ENCODE data around the gene SKIDA1.

SKIDA1 gene

GRCh38 chr10:21511946-21512572 is 13.4 kb downstream of the SKIDA1 start:
- Histone ChIP-seq H3K79me2 (ENCODE audit: insufficient read depth, low read depth) (no peaks in the 10 kb centered on the region), H2AFZ (ENCODE audit: low read depth) (no peak overlapping the region), H3K4me1 (ENCODE audit: low read depth, poor library complexity, severe bottlenecking) (peaks cover 9% of the 10 kb centered on the region)

GRCh38 chr10:21511095-21511570 is 14.3 kb downstream of the SKIDA1 start:
- H3K36me3 ChIP-seq (ENCODE audit: insufficient read depth) = no peaks in the 10 kb centered on the region
- peaks cover 7% of the 10 kb centered on the region; the same call in 1 of the 2 replicates for H3K27me3 ChIP-seq (ENCODE audit: insufficient read depth, low read depth)
- no peaks in the 10 kb centered on the region for H4K20me1 ChIP-seq (ENCODE audit: insufficient read depth)
- no peak overlapping the region for H3K27ac ChIP-seq
- H3K9ac ChIP-seq = no peak overlapping the region
- H3K4me2 ChIP-seq = no peak overlapping the region
- H3K4me1 ChIP-seq (ENCODE audit: low read depth, poor library complexity, severe bottlenecking) = peaks cover 7% of the 10 kb centered on the region
- H3K4me3 ChIP-seq (IDR thresholded peaks at IDR 0.05; ENCODE audit: insufficient read depth, low read depth, low read length) = no peak overlapping the region
- H2AFZ ChIP-seq (ENCODE audit: low read depth) = no peak overlapping the region
- TF ChIP-seq CTCF (conservative IDR thresholded peaks at IDR 0.05; ENCODE audit: low read depth, low read length) = no peak
- H3K79me2 ChIP-seq (ENCODE audit: insufficient read depth, low read depth) = no peaks in the 10 kb centered on the region

More at GRCh38 chr10:21511946-21512572, 13.4 kb downstream of the SKIDA1 start:
- H4K20me1 ChIP-seq (ENCODE audit: insufficient read depth) = no peaks in the 10 kb centered on the region
- no peak overlapping the region for H3K9ac ChIP-seq
- H3K27ac ChIP-seq = no peak overlapping the region
- H3K27me3 ChIP-seq (ENCODE audit: insufficient read depth, low read depth) = peaks cover 9% of the 10 kb centered on the region; the same call in 1 of the 2 replicates
- no peak for TF ChIP-seq CTCF (conservative IDR thresholded peaks at IDR 0.05; ENCODE audit: low read depth, low read length)
- no peak overlapping the region for H3K4me2 ChIP-seq
- H3K36me3 ChIP-seq (ENCODE audit: insufficient read depth) = no peaks in the 10 kb centered on the region
- H3K4me3 ChIP-seq (IDR thresholded peaks at IDR 0.05; ENCODE audit: insufficient read depth, low read depth, low read length) = no peak overlapping the region

DNA sequence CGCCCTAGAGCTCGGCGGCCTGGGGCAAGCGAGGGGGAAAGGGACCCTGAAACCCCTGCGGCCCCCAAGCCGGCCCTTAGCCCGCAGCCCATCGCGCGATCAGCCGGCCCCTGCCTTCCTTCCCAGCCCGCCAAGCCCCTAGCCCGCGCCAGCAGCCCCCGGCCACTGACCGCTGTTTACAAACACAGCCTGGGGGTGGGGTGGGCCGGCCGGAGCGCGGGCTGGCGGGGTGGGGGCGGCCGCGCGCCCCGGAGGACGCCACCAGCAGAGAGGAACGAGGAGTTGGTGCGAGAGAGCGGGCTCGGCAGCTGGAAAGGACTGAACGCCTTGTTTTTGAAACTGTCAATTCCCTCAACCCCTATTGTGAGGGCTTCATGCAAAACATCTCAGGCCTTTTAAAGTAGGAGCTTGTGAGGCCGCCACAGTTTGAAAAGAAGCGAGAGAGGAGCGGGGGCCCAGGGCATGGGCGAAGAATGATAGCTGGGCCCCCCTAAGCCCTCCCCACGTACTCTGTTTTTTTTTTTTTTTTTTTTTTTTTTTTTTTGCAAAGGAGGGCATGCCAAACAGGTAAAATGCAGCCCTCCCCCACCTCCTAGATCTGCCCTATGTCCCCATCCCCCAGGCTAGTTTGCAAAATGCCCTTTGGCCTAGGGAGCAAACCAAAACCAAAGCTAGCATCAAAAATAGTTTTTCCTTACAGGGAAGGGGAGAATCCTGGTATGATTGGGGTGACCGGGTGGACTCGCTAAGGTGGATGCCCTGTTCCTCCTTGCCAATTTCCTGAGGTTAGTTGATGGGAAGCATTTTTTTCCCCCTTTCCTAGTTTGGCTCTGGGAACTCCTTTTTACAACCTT is 15.0 kb downstream of the SKIDA1 start:
- no peak overlapping the region for H3K4me2 ChIP-seq
- no peaks in the 10 kb centered on the region for H4K20me1 ChIP-seq (ENCODE audit: insufficient read depth)
- H3K4me3 ChIP-seq (IDR thresholded peaks at IDR 0.05; ENCODE audit: insufficient read depth, low read depth, low read length) = no peak overlapping the region
- no peak overlapping the region for H3K27ac ChIP-seq
- H3K36me3 ChIP-seq (ENCODE audit: insufficient read depth) = no peaks in the 10 kb centered on the region
- peaks cover under 1% of the 10 kb centered on the region for H3K4me1 ChIP-seq (ENCODE audit: low read depth, poor library complexity, severe bottlenecking)
- H3K27me3 ChIP-seq (ENCODE audit: insufficient read depth, low read depth) = peaks cover under 1% of the 10 kb centered on the region; the same call in 1 of the 2 replicates
- H3K79me2 ChIP-seq (ENCODE audit: insufficient read depth, low read depth) = no peaks in the 10 kb centered on the region
- H3K9ac ChIP-seq = no peak overlapping the region
- TF ChIP-seq CTCF (conservative IDR thresholded peaks at IDR 0.05; ENCODE audit: low read depth, low read length) = no peak
- no peak overlapping the region for H2AFZ ChIP-seq (ENCODE audit: low read depth)

DNA sequence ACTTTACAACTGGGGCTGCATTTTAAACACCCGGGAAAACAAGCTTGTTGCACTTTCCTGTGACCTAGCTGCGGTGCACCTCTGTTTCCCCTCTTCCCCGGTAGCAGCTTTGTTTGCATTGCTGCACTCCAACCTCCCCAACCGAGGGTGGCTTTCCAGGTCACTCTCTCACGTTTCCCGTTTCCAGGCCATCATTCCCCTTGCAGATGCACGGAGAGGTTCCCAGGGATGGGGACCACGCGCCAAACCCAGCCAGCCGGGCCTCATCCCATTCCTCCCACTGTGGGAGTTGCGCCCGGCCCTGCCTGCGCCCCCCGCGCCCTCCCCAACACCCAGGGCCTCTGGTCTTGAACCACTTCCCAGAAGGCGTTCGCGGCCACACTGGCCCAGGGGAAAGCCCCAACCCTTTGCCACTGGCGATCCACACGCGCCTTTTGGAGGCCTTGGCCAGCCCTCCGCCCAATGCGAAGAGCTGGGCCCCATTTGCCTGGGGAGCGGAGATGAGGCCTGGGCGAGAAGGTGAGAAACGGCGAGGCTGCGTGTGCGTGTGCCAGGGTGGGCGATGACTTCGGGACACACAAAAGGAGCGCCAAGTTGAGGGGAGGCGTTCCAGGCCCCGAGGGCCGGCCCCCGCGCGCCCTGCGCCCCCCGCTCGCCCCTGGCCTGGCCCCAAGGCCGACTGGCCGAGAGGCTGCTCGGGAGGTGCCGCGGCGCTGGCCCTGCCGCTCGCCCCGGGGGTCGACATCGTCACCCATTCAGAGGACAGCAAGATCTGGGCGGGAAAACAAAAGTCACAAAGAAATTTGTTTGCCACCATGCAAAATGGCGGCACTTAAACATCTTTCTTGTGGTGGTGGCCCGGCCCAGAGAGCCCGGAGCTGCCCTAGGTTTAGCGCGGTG is 15.9 kb downstream of the SKIDA1 start:
- no peak overlapping the region for H3K9ac ChIP-seq
- H3K4me3 ChIP-seq (IDR thresholded peaks at IDR 0.05; ENCODE audit: insufficient read depth, low read depth, low read length) = no peak overlapping the region
- no peak overlapping the region for H2AFZ ChIP-seq (ENCODE audit: low read depth)
- no peak overlapping the region for H3K27ac ChIP-seq
- no peaks in the 10 kb centered on the region for H4K20me1 ChIP-seq (ENCODE audit: insufficient read depth)
- no peaks in the 10 kb centered on the region for H3K4me1 ChIP-seq (ENCODE audit: low read depth, poor library complexity, severe bottlenecking)
- H3K4me2 ChIP-seq = no peak overlapping the region
- no peaks in the 10 kb centered on the region for H3K36me3 ChIP-seq (ENCODE audit: insufficient read depth)
- no peaks in the 10 kb centered on the region for H3K79me2 ChIP-seq (ENCODE audit: insufficient read depth, low read depth)
- no peak for TF ChIP-seq CTCF (conservative IDR thresholded peaks at IDR 0.05; ENCODE audit: low read depth, low read length)
- H3K27me3 ChIP-seq (ENCODE audit: insufficient read depth, low read depth) = no peaks in the 10 kb centered on the region; the same call in 1 of the 2 replicates
